Measurements from ENCODE around the gene TRPM8.

Gene TRPM8

DNA sequence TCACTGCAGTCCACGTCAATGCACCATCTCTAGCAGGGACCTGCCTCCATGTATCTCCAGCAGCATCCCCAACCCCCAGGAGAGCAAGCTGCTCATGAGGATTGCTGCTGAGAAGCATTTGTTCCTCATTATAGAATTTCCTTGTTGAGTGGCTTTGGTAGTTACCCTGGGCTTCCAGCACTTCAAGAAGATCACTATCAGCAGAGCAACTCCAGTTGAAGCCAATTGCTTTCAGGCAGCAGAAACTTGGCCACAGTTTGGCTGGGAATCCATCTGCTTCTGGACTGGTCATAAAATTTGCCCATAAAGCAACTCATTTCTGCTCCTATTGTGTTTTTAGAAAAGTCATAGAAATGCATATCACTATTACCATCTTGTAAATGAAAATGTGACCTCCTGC lies 17.4 kb downstream of the TRPM8 start:
- TF ChIP-seq, protein P1, sequence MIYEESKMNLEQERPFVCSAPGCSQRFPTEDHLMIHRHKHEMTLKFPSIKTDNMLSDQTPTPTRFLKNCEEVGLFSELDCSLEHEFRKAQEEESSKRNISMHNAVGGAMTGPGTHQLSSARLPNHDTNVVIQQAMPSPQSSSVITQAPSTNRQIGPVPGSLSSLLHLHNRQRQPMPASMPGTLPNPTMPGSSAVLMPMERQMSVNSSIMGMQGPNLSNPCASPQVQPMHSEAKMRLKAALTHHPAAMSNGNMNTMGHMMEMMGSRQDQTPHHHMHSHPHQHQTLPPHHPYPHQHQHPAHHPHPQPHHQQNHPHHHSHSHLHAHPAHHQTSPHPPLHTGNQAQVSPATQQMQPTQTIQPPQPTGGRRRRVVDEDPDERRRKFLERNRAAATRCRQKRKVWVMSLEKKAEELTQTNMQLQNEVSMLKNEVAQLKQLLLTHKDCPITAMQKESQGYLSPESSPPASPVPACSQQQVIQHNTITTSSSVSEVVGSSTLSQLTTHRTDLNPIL (CRISPR knock-in tag; IDR thresholded peaks at IDR 0.05; ENCODE audit: low read depth), result no peak
- ATAC-seq, result no peak

DNA sequence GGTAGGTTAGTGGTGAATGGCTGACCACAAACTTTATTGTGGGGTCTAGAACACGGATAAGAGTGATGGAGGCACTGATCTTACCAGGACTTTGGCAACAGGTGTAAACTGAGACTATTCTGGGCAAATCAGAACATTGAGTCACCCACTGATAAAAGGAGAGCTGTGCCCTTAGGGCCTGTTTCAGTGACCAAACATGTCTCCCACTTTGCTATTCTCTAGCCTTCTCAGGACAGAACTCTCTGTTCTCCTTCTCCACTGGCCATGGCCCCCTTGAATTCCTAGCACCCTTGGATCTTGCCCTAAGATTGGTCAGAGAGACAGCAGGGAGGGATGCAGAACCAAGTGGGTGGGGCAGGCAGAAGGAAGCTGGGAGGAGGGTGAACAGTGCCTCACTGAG lies 18.3 kb downstream of the TRPM8 start:
- no peak for ATAC-seq
- TF ChIP-seq, protein P2, sequence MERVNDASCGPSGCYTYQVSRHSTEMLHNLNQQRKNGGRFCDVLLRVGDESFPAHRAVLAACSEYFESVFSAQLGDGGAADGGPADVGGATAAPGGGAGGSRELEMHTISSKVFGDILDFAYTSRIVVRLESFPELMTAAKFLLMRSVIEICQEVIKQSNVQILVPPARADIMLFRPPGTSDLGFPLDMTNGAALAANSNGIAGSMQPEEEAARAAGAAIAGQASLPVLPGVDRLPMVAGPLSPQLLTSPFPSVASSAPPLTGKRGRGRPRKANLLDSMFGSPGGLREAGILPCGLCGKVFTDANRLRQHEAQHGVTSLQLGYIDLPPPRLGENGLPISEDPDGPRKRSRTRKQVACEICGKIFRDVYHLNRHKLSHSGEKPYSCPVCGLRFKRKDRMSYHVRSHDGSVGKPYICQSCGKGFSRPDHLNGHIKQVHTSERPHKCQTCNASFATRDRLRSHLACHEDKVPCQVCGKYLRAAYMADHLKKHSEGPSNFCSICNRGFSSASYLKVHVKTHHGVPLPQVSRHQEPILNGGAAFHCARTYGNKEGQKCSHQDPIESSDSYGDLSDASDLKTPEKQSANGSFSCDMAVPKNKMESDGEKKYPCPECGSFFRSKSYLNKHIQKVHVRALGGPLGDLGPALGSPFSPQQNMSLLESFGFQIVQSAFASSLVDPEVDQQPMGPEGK (CRISPR knock-in tag; IDR thresholded peaks at IDR 0.05; ENCODE audit: borderline replicate concordance), result no peak
- TF ChIP-seq ESRRG (CRISPR knock-in tag; IDR thresholded peaks at IDR 0.05) (no peak), ZNF565 (CRISPR knock-in tag; conservative IDR thresholded peaks at IDR 0.05; ENCODE audit: low read depth) (no peak), ZNF8 (CRISPR knock-in tag; IDR thresholded peaks at IDR 0.05) (no peak), PPARA (CRISPR knock-in tag; IDR thresholded peaks at IDR 0.05; ENCODE audit: borderline replicate concordance) (no peak), ZFP30 (CRISPR knock-in tag; IDR thresholded peaks at IDR 0.05) (no peak), ZFP3 (CRISPR knock-in tag; IDR thresholded peaks at IDR 0.05) (no peak), ARNTL (CRISPR knock-in tag; IDR thresholded peaks at IDR 0.05; ENCODE audit: borderline replicate concordance, low read depth) (no peak), BACH2 (CRISPR knock-in tag; IDR thresholded peaks at IDR 0.05; ENCODE audit: borderline replicate concordance) (no peak), ISL1 (CRISPR knock-in tag; IDR thresholded peaks at IDR 0.05) (no peak), GLIS3 (CRISPR knock-in tag; IDR thresholded peaks at IDR 0.05) (no peak), ZNF70 (CRISPR knock-in tag; IDR thresholded peaks at IDR 0.05) (no peak), ZC3H10 (CRISPR knock-in tag; IDR thresholded peaks at IDR 0.05) (no peak)
- TF ChIP-seq, protein P3, sequence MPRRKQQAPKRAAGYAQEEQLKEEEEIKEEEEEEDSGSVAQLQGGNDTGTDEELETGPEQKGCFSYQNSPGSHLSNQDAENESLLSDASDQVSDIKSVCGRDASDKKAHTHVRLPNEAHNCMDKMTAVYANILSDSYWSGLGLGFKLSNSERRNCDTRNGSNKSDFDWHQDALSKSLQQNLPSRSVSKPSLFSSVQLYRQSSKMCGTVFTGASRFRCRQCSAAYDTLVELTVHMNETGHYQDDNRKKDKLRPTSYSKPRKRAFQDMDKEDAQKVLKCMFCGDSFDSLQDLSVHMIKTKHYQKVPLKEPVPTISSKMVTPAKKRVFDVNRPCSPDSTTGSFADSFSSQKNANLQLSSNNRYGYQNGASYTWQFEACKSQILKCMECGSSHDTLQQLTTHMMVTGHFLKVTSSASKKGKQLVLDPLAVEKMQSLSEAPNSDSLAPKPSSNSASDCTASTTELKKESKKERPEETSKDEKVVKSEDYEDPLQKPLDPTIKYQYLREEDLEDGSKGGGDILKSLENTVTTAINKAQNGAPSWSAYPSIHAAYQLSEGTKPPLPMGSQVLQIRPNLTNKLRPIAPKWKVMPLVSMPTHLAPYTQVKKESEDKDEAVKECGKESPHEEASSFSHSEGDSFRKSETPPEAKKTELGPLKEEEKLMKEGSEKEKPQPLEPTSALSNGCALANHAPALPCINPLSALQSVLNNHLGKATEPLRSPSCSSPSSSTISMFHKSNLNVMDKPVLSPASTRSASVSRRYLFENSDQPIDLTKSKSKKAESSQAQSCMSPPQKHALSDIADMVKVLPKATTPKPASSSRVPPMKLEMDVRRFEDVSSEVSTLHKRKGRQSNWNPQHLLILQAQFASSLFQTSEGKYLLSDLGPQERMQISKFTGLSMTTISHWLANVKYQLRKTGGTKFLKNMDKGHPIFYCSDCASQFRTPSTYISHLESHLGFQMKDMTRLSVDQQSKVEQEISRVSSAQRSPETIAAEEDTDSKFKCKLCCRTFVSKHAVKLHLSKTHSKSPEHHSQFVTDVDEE (CRISPR knock-in tag; IDR thresholded peaks at IDR 0.05), result no peak
- TF ChIP-seq, protein P1 (CRISPR knock-in tag; IDR thresholded peaks at IDR 0.05; ENCODE audit: low read depth), result no peak

DNA sequence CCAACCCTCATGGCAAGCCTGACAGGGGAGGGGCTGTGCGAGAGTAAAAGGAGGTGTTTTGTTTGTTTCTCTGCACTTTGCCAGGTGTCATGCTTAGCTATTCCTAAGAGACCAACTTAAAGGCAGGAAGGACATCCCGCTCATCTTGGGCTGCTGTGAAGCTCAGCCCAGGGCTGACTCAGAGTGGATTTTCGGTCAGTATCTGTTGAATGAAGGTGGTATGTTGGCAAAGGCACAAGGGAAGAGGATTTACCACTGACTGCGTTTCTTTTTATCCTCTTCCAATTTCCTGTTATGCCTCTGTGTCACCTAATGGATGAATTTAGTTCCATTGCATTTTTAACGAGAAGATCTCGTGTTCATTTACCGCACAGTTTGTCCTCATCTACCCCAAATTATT lies 18.9 kb downstream of the TRPM8 start:
- TF ChIP-seq RARB (CRISPR knock-in tag; IDR thresholded peaks at IDR 0.05), result no peak
- no peak for TF ChIP-seq OSR1 (CRISPR knock-in tag; IDR thresholded peaks at IDR 0.05)
- TF ChIP-seq ISL1 (CRISPR knock-in tag; IDR thresholded peaks at IDR 0.05), result no peak
- ATAC-seq, result no peak

DNA sequence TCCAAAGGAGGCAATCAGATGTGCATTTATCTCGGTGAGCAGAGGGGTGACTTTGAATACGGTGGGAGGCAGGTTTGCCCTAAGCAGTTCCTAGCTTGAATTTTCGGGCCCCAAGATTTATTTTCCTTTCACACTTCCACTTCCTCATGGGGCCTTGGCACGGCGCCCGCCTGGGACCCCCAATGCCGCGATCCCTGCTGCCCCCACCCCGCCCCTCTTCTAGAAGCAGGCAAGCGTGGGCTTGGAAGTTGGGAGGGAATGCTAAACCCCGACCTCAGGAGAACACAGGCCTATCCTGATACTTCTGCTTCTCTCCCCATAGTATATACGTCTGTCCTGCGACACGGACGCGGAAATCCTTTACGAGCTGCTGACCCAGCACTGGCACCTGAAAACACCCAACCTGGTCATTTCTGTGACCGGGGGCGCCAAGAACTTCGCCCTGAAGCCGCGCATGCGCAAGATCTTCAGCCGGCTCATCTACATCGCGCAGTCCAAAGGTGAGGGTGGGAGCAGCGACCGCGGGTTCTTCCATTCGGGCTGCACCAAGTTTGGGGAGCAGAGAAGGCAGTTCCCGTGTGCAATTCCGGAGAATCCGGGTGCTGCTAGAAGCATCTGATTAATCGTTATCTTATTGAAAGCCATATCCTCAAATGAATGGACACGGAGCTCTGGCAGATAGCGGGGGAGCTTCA lies 21.6 kb downstream of the TRPM8 start:
- TF ChIP-seq, protein P3 (CRISPR knock-in tag; IDR thresholded peaks at IDR 0.05), result no peak
- no peak for TF ChIP-seq RARB (CRISPR knock-in tag; IDR thresholded peaks at IDR 0.05)
- no peak for TF ChIP-seq ZNF70 (CRISPR knock-in tag; IDR thresholded peaks at IDR 0.05)
- TF ChIP-seq, protein P2 (CRISPR knock-in tag; IDR thresholded peaks at IDR 0.05; ENCODE audit: borderline replicate concordance), result no peak
- TF ChIP-seq, protein P1 (CRISPR knock-in tag; IDR thresholded peaks at IDR 0.05; ENCODE audit: low read depth), result no peak
- no peak for TF ChIP-seq TOX (CRISPR knock-in tag; IDR thresholded peaks at IDR 0.05; ENCODE audit: borderline replicate concordance)
- TF ChIP-seq BACH2 (CRISPR knock-in tag; IDR thresholded peaks at IDR 0.05; ENCODE audit: borderline replicate concordance), result no peak
- ATAC-seq, result no peak
